ENCODE measurements around the gene ITPA. TPM values are rescaled to one million over a fixed set of nuclear protein-coding genes. Genes with fewer than 3 reads are reported as not detected.

ITPA gene
- total RNA-seq, 1 donor from 2014 or later, result 52.5 TPM

DNA sequence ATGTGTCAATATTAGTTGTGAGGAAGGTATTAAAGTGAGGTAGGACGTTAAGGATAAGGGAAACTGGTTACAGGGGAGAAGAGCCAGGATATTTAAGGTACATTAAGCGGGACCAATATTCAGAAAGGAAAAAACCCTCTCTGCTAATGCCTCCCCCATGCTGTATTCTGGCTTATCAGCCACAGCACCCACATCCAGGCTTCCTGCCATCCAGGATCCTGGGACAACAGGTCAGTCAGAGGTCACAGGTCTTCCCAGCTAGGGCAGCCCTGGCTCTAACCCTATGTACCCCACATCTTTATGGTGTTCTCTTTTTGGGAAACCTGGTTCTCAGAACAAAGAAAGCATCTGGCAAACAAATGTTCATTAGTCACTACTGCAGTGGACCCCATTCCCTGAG is 10.1 kb upstream of the ITPA start:
- intact Hi-C loops (cut with DNase I), result no loop called here
- Histone ChIP-seq H3K27me3 (no peaks in the 10 kb centered on the region), H3K36me3 (peaks cover 0 to 64% of the 10 kb centered on the region in 2 donors), H3K9me3 (no peaks in the 10 kb centered on the region), H3K27ac (no peak overlapping the region), H3K4me3 (no peak overlapping the region), H3K4me1 (peaks cover 17% of the 10 kb centered on the region)
- no peak for DNase-seq (ENCODE audit: extremely low spot score in 2 of 2)
- TF ChIP-seq, protein P1, sequence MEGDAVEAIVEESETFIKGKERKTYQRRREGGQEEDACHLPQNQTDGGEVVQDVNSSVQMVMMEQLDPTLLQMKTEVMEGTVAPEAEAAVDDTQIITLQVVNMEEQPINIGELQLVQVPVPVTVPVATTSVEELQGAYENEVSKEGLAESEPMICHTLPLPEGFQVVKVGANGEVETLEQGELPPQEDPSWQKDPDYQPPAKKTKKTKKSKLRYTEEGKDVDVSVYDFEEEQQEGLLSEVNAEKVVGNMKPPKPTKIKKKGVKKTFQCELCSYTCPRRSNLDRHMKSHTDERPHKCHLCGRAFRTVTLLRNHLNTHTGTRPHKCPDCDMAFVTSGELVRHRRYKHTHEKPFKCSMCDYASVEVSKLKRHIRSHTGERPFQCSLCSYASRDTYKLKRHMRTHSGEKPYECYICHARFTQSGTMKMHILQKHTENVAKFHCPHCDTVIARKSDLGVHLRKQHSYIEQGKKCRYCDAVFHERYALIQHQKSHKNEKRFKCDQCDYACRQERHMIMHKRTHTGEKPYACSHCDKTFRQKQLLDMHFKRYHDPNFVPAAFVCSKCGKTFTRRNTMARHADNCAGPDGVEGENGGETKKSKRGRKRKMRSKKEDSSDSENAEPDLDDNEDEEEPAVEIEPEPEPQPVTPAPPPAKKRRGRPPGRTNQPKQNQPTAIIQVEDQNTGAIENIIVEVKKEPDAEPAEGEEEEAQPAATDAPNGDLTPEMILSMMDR (IDR thresholded peaks at IDR 0.05), result no peak
- TF ChIP-seq POLR2A (IDR thresholded peaks at IDR 0.05) (no peak), POLR2AphosphoS5 (IDR thresholded peaks at IDR 0.05; ENCODE audit: insufficient read depth in 1 of 2, low read depth in 1 of 2) (no peak)

- H3K9me3 ChIP-seq, result no peaks in the 10 kb centered on the region
- intact Hi-C loops (cut with DNase I), result no loop called here
- H3K27ac ChIP-seq, result no peak overlapping the region
- peaks cover 0 to 54% of the 10 kb centered on the region in 2 donors for H3K36me3 ChIP-seq
- H3K27me3 ChIP-seq, result no peaks in the 10 kb centered on the region
- TF ChIP-seq POLR2AphosphoS5 (IDR thresholded peaks at IDR 0.05; ENCODE audit: insufficient read depth in 1 of 2, low read depth in 1 of 2), result no peak
- TF ChIP-seq, protein P1 (IDR thresholded peaks at IDR 0.05), result no peak
- no peak for TF ChIP-seq POLR2A (IDR thresholded peaks at IDR 0.05)
- peaks cover 17% of the 10 kb centered on the region for H3K4me1 ChIP-seq
- no peak for DNase-seq (ENCODE audit: extremely low spot score in 2 of 2)
- no peak overlapping the region for H3K4me3 ChIP-seq
Observed at GRCh38 chr20:3199976-3200755, 9.1 kb upstream of the ITPA start.

GRCh38 chr20:3202965-3203314 is 6.4 kb upstream of the ITPA start:
- H3K4me1 ChIP-seq, result peaks cover 17% of the 10 kb centered on the region
- no peak for TF ChIP-seq POLR2A (IDR thresholded peaks at IDR 0.05)
- no peak for TF ChIP-seq POLR2AphosphoS5 (IDR thresholded peaks at IDR 0.05; ENCODE audit: insufficient read depth in 1 of 2, low read depth in 1 of 2)
- TF ChIP-seq, protein P1 (IDR thresholded peaks at IDR 0.05), result no peak
- peaks cover 0 to 30% of the 10 kb centered on the region in 2 donors for H3K36me3 ChIP-seq
- DNase-seq (ENCODE audit: extremely low spot score in 2 of 2), result no peak
- H3K27ac ChIP-seq, result peak overlapping the region; percentile 75
- no peaks in the 10 kb centered on the region for H3K9me3 ChIP-seq
- H3K27me3 ChIP-seq, result no peaks in the 10 kb centered on the region
- peak overlapping the region; percentile 59 to 93 for H3K4me3 ChIP-seq
- intact Hi-C loops (cut with DNase I), result loop anchor here (1.0 kb wide), 1 partner anchor 46 kb away; no protein-coding TSS in a partner anchor

DNA sequence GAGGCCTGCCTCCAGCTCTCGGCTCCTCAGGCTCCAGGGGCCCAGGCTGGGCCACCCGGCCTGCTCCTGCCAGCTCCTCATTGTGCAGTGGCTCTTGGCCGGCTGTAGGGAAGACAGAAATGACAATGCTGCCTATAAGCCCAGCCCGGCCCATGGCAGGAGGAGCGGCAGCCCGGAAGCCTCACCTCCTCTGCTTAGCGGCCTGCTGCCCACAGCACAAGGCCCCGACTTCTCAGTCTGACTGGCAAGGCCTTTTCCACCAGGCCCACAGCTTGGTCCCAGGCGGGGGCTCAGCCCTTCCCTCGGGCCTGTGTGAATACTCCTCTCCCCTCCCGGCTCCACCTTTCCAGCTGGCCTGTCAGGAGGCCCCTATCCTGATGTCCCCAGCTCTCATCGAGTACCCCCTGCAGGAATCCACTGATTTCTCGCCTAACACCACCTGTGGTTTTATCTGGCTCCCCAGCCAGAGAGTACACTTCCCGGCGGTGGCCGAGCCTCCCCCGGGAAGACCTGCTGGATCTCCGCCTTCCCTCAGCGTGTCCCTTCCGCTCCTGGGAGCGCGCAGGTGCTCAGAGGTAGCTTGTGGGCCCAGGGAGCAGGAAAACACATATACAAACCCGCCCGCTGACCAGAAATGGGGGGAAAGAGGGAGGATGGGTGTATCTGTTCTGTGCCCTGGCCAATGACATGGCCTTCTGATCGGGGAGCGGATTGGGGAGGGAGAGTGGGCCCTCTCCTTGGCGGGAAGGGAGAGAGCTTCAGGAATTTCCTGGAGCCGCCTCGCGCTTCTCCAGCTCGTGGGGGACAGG is 5.8 kb upstream of the ITPA start:
- H3K27me3 ChIP-seq, result no peaks in the 10 kb centered on the region
- intact Hi-C loops (cut with DNase I), result loop anchor here (1.0 kb wide), 1 partner anchor 46 kb away; no protein-coding TSS in a partner anchor
- H3K4me3 ChIP-seq, result peak overlapping the region; percentile 59 to 93
- no peaks in the 10 kb centered on the region for H3K9me3 ChIP-seq
- peaks cover 0 to 30% of the 10 kb centered on the region in 2 donors for H3K36me3 ChIP-seq
- H3K4me1 ChIP-seq, result peaks cover 23% of the 10 kb centered on the region
- TF ChIP-seq POLR2AphosphoS5 (IDR thresholded peaks at IDR 0.05; ENCODE audit: insufficient read depth in 1 of 2, low read depth in 1 of 2), result no peak
- TF ChIP-seq, protein P1 (IDR thresholded peaks at IDR 0.05), result no peak
- no peak for TF ChIP-seq POLR2A (IDR thresholded peaks at IDR 0.05)
- H3K27ac ChIP-seq, result peak overlapping the region; percentile 75
- no peak for DNase-seq (ENCODE audit: extremely low spot score in 2 of 2)
